A673 (cell line): Measurements from ENCODE around the gene GJB4. TPM values are rescaled to one million over a fixed set of nuclear protein-coding genes. Genes with fewer than 3 reads are reported as not detected.

Source experiments
- BruUV-seq: library from RNA; stranded (reverse); fragments of 400-500 nt; replicated peaks from 2 replicates; lab custom pipeline; 2021; lab: Mats Ljungman, UMichigan
- CTCF ChIA-PET: fragments of 300-600 bp; sonication (Branson Sonifier 250); formaldehyde crosslinking; loops from one replicate; lab custom pipeline; 2022; ENCODE audit warnings: antibody characterized with exemption; lab: Charles Lee
- POLR2A ChIA-PET: fragments of 300-600 bp; sonication (Branson Sonifier 250); formaldehyde crosslinking; loops from one replicate; lab custom pipeline; 2022; ENCODE audit warnings: antibody characterized with exemption; ENCODE audit not compliant: low non-redundant PET; lab: Charles Lee
- DNase-seq: peaks from one replicate; pipeline ENCODE4 v3.0.0-alpha.2; 2015; ENCODE audit warnings: low spot score
- H3K27ac ChIP-seq: fragments of 200-600 bp; sonication (generic); 2 replicates; pipeline ENCODE4 v1.5.1; 2016; ENCODE audit warnings: mixed run types, low read depth, mild to moderate bottlenecking, mixed read lengths, antibody characterized with exemption, low read length; ENCODE audit not compliant: poor library complexity, severe bottlenecking
- H3K27me3 ChIP-seq: fragments of 200-600 bp; sonication (generic); replicated peaks from 2 replicates; pipeline ENCODE4 v1.6.1; 2017; ENCODE audit warnings: mixed run types, low read depth, mild to moderate bottlenecking, mixed read lengths, antibody characterized with exemption, low read length; ENCODE audit not compliant: insufficient read depth, poor library complexity
- H3K36me3 ChIP-seq: fragments of 200-600 bp; sonication (generic); 2 replicates; pipeline ENCODE4 v1.6.1; 2016; ENCODE audit warnings: mixed run types, mild to moderate bottlenecking, mixed read lengths, antibody characterized with exemption, low read length; ENCODE audit not compliant: insufficient read depth, poor library complexity, severe bottlenecking
- H3K4me1 ChIP-seq: fragments of 200-600 bp; sonication (generic); 2 replicates; pipeline ENCODE4 v1.6.1; 2017; ENCODE audit warnings: mixed run types, mild to moderate bottlenecking, mixed read lengths, antibody characterized with exemption, low read length; ENCODE audit not compliant: insufficient read depth, poor library complexity, severe bottlenecking
- H3K4me3 ChIP-seq: fragments of 200-600 bp; sonication (generic); 2 replicates; pipeline ENCODE4 v1.5.1; 2016; ENCODE audit warnings: low read depth, mixed run types, mild to moderate bottlenecking, mixed read lengths, low read length; ENCODE audit not compliant: poor library complexity, severe bottlenecking
- H3K9me3 ChIP-seq: fragments of 200-600 bp; sonication (generic); 2 replicates; pipeline ENCODE4 v1.6.1; 2016; ENCODE audit warnings: mixed run types, low read depth, mild to moderate bottlenecking, mixed read lengths, antibody characterized with exemption, low read length; ENCODE audit not compliant: poor library complexity, severe bottlenecking
- EZH2 ChIP-seq: fragments of 200-600 bp; sonication (generic); IDR thresholded peaks from 2 replicates; pipeline ENCODE4 v1.6.1; 2017; ENCODE audit warnings: borderline replicate concordance, low read depth, mild to moderate bottlenecking, mixed read lengths, antibody characterized with exemption, low read length; ENCODE audit not compliant: poor library complexity, severe bottlenecking
- intact Hi-C: fragments of 100-400 bp; cut with micrococcal nuclease; formaldehyde crosslinking; loops from one replicate; pipeline ENCODE4 v1.10.0; 2022; ENCODE audit not compliant: unreplicated experiment
- total RNA-seq: library from RNA; stranded (reverse); gene quantifications from 2 replicates; pipeline ENCODE4 v1.2.3, GENCODE V29; 2021
- TF ChIP-seq, protein P1 (sequence below): fragments of 300-800, 200-600 bp; sonication (generic); conservative IDR thresholded peaks from 2 replicates; pipeline ENCODE4 v1.5.1; 2017; ENCODE audit warnings: low read depth, mild to moderate bottlenecking, antibody characterized with exemption, low read length, moderate library complexity, mixed read lengths

GJB4 gene
- total RNA-seq, 1 experiment from 2014 or later = not detected

DNA sequence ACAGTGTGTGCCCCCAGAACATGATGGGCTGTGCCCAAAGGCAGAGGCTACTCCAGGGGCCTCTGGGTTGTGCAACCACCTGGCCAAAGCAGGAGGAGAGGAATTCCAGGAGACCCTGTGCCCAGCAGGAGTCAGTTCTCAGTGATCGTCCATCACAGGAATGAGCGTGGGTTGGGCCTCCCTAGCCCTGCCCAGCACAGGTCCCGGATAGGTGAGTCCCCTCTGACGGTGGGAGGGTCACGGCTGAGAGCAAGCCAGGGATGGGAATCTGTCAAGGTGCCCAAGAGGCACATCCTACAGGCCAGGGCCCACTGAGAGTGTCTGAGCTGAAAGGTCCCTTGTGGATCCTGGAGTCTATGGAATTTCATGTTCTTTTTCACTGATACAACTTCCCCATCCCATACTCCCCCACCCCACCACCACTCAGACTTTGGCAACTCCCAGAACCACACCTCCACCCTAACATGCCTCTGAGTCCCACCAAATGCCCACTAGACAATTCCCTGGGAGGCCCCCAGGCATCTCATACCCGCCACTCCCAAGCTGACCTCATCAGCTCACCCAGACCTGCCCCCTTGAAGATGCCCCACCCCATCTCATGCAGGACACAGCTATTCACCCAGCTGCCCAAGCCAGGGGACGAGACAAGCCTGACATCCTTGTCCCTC, 3.1 kb downstream of the GJB4 start:
- no TSS peak for BruUV-seq
- Histone ChIP-seq H3K9me3 (no peaks in the 10 kb centered on the region), H3K27me3 (peaks cover 4% of the 10 kb centered on the region), H3K36me3 (no peaks in the 10 kb centered on the region), H3K4me1 (no peaks in the 10 kb centered on the region), H3K27ac (no peak overlapping the region), H3K4me3 (no peak overlapping the region)
- no peak for DNase-seq
- ChIA-PET POLR2A (no interaction called here), CTCF (no interaction called here)
- TF ChIP-seq, protein P1, sequence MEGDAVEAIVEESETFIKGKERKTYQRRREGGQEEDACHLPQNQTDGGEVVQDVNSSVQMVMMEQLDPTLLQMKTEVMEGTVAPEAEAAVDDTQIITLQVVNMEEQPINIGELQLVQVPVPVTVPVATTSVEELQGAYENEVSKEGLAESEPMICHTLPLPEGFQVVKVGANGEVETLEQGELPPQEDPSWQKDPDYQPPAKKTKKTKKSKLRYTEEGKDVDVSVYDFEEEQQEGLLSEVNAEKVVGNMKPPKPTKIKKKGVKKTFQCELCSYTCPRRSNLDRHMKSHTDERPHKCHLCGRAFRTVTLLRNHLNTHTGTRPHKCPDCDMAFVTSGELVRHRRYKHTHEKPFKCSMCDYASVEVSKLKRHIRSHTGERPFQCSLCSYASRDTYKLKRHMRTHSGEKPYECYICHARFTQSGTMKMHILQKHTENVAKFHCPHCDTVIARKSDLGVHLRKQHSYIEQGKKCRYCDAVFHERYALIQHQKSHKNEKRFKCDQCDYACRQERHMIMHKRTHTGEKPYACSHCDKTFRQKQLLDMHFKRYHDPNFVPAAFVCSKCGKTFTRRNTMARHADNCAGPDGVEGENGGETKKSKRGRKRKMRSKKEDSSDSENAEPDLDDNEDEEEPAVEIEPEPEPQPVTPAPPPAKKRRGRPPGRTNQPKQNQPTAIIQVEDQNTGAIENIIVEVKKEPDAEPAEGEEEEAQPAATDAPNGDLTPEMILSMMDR = no peak
- no peak for TF ChIP-seq EZH2
- intact Hi-C loops = no loop called here

DNA sequence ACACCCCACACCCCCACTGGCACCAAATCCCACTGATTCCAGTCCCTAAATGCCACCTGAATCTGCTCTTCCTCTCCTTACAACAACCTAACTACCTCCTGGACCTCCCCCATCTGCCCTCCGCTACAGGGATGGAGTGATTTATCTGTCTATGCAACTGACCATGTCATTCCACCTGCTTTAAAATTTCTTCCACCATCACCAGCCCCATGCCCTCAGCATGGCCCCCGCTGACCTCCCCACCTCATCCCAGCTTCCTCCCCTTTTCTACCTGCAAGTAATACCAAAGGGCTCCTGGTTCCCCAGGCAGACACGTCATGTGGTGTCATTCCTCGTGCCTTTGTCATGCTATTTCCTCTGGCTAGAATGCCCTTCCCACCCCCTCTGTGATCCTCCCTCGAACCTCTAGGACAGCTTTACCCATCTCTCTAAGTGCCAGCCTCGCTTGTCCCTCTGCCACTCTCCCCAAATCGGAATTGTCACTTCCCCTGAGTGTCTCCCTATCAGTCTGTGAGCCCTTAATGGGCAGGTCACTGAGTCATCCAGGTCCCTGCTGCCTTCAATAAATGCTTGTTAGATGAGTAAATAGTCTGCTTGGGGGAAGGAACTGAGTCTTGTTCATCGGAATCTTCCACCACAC, 3.7 kb downstream of the GJB4 start:
- TF ChIP-seq EZH2 = no peak
- TF ChIP-seq, protein P1 = no peak
- H3K27me3 ChIP-seq = no peaks in the 10 kb centered on the region
- POLR2A ChIA-PET = no interaction called here
- no peaks in the 10 kb centered on the region for H3K36me3 ChIP-seq
- CTCF ChIA-PET = no interaction called here
- H3K9me3 ChIP-seq = no peaks in the 10 kb centered on the region
- DNase-seq = no peak
- intact Hi-C loops = no loop called here
- H3K27ac ChIP-seq = no peak overlapping the region
- no peaks in the 10 kb centered on the region for H3K4me1 ChIP-seq
- BruUV-seq = no TSS peak
- H3K4me3 ChIP-seq = no peak overlapping the region

DNA sequence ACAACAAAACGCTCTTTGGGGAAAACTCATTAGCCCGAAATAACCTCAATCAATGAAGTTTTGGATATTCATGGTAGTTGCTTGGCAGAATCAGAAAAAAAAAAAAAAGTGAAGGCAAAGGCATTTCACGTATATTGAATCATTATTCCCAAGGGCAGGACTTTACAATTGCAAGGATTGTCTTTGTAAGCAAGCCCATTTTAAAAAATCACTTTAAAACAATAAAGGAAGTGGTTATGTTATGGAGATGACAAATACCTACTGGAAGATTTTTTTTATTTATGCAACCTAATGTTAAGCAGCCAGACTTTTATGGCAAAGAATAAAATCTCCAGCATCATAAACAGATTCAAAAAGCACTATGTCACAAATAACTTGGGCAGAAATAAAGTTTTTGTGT, 9.3 kb downstream of the GJB4 start:
- Histone ChIP-seq H3K27ac (no peak overlapping the region), H3K4me1 (no peaks in the 10 kb centered on the region), H3K36me3 (no peaks in the 10 kb centered on the region), H3K27me3 (no peaks in the 10 kb centered on the region), H3K9me3 (no peaks in the 10 kb centered on the region), H3K4me3 (no peak overlapping the region)
- CTCF ChIA-PET = no interaction called here
- no TSS peak for BruUV-seq
- intact Hi-C loops = no loop called here
- no peak for DNase-seq
- TF ChIP-seq, protein P1 = no peak
- TF ChIP-seq EZH2 = no peak
- POLR2A ChIA-PET = no interaction called here
